A673 (cell line): ENCODE results near the gene PCBD1. TPM values are rescaled to one million over a fixed set of nuclear protein-coding genes. Genes with fewer than 3 reads are reported as not detected.

Source experiments
- BruUV-seq: library from RNA; stranded (reverse); fragments of 400-500 nt; replicated peaks from 2 replicates; lab custom pipeline; 2021; lab: Mats Ljungman, UMichigan
- CTCF ChIA-PET: fragments of 300-600 bp; sonication (Branson Sonifier 250); formaldehyde crosslinking; loops from one replicate; lab custom pipeline; 2022; ENCODE audit warnings: antibody characterized with exemption; lab: Charles Lee
- POLR2A ChIA-PET: fragments of 300-600 bp; sonication (Branson Sonifier 250); formaldehyde crosslinking; loops from one replicate; lab custom pipeline; 2022; ENCODE audit warnings: antibody characterized with exemption; ENCODE audit not compliant: low non-redundant PET; lab: Charles Lee
- DNase-seq: peaks from one replicate; pipeline ENCODE4 v3.0.0-alpha.2; 2015; ENCODE audit warnings: low spot score
- H3K27ac ChIP-seq: fragments of 200-600 bp; sonication (generic); 2 replicates; pipeline ENCODE4 v1.5.1; 2016; ENCODE audit warnings: mixed run types, low read depth, mild to moderate bottlenecking, mixed read lengths, antibody characterized with exemption, low read length; ENCODE audit not compliant: poor library complexity, severe bottlenecking
- H3K27me3 ChIP-seq: fragments of 200-600 bp; sonication (generic); replicated peaks from 2 replicates; pipeline ENCODE4 v1.6.1; 2017; ENCODE audit warnings: mixed run types, low read depth, mild to moderate bottlenecking, mixed read lengths, antibody characterized with exemption, low read length; ENCODE audit not compliant: insufficient read depth, poor library complexity
- H3K36me3 ChIP-seq: fragments of 200-600 bp; sonication (generic); 2 replicates; pipeline ENCODE4 v1.6.1; 2016; ENCODE audit warnings: mixed run types, mild to moderate bottlenecking, mixed read lengths, antibody characterized with exemption, low read length; ENCODE audit not compliant: insufficient read depth, poor library complexity, severe bottlenecking
- H3K4me1 ChIP-seq: fragments of 200-600 bp; sonication (generic); 2 replicates; pipeline ENCODE4 v1.6.1; 2017; ENCODE audit warnings: mixed run types, mild to moderate bottlenecking, mixed read lengths, antibody characterized with exemption, low read length; ENCODE audit not compliant: insufficient read depth, poor library complexity, severe bottlenecking
- H3K4me3 ChIP-seq: fragments of 200-600 bp; sonication (generic); 2 replicates; pipeline ENCODE4 v1.5.1; 2016; ENCODE audit warnings: low read depth, mixed run types, mild to moderate bottlenecking, mixed read lengths, low read length; ENCODE audit not compliant: poor library complexity, severe bottlenecking
- H3K9me3 ChIP-seq: fragments of 200-600 bp; sonication (generic); 2 replicates; pipeline ENCODE4 v1.6.1; 2016; ENCODE audit warnings: mixed run types, low read depth, mild to moderate bottlenecking, mixed read lengths, antibody characterized with exemption, low read length; ENCODE audit not compliant: poor library complexity, severe bottlenecking
- CTCF ChIP-seq: fragments of 300-800, 200-600 bp; sonication (generic); conservative IDR thresholded peaks from 2 replicates; pipeline ENCODE4 v1.5.1; 2017; ENCODE audit warnings: low read depth, mild to moderate bottlenecking, antibody characterized with exemption, low read length, moderate library complexity, mixed read lengths
- EZH2 ChIP-seq: fragments of 200-600 bp; sonication (generic); IDR thresholded peaks from 2 replicates; pipeline ENCODE4 v1.6.1; 2017; ENCODE audit warnings: borderline replicate concordance, low read depth, mild to moderate bottlenecking, mixed read lengths, antibody characterized with exemption, low read length; ENCODE audit not compliant: poor library complexity, severe bottlenecking
- intact Hi-C: fragments of 100-400 bp; cut with micrococcal nuclease; formaldehyde crosslinking; loops from one replicate; pipeline ENCODE4 v1.10.0; 2022; ENCODE audit not compliant: unreplicated experiment
- total RNA-seq: library from RNA; stranded (reverse); gene quantifications from 2 replicates; pipeline ENCODE4 v1.2.3, GENCODE V29; 2021

Gene PCBD1
- total RNA-seq, 1 experiment from 2014 or later = 41.2 TPM

GRCh38 chr10:70925377-70926225 lies 37.2 kb upstream of the PCBD1 start:
- peaks cover 7% of the 10 kb centered on the region for H3K4me1 ChIP-seq
- TF ChIP-seq EZH2 (no peak), CTCF (peak; percentile 93)
- POLR2A ChIA-PET = no interaction called here

DNA sequence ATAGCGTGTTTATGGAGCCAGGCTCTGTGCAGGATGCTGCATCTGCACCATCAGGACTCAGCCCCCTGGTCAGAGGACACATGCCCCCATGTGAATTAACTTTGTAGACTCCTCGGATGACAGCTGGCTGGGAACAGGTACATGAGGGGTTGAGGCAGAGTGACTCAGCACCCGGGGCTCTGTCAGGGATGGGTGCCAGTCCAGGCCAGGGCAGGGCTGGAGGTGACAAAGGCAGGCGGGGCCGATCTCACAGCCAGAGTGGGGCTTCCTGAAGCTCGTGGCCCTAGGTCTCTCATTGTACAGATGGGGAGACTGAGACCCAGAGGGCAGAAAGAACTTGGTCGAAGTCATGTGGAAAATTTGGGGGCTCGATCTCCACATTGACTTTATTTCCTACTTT lies 35.3 kb upstream of the PCBD1 start:
- Histone ChIP-seq H3K36me3 (no peaks in the 10 kb centered on the region), H3K27me3 (no peaks in the 10 kb centered on the region), H3K4me1 (peaks cover 7% of the 10 kb centered on the region), H3K27ac (no peak overlapping the region), H3K4me3 (no peak overlapping the region), H3K9me3 (no peaks in the 10 kb centered on the region)
- intact Hi-C loops = loop anchor here (2.0 kb wide), 1 partner anchor 361 kb away; no protein-coding TSS in a partner anchor
- ChIA-PET POLR2A (no interaction called here), CTCF (no interaction called here)
- TF ChIP-seq EZH2 = no peak
- no peak for TF ChIP-seq CTCF
- no TSS peak for BruUV-seq
- no peak for DNase-seq

More at GRCh38 chr10:70925377-70926225, 37.2 kb upstream of the PCBD1 start:
- H3K4me3 ChIP-seq = no peak overlapping the region
- intact Hi-C loops = loop anchor here (1.0 to 2.0 kb wide), 2 partner anchors 284 to 359 kb away; no protein-coding TSS in a partner anchor
- H3K36me3 ChIP-seq = no peaks in the 10 kb centered on the region
- no TSS peak for BruUV-seq
- DNase-seq = peak; percentile 55
- CTCF ChIA-PET = interaction anchor here (0.7 to 1.1 kb wide), 2 partner anchors 280 to 355 kb away, joined by 3 to 5 read pairs; no protein-coding TSS in a partner anchor
- no peaks in the 10 kb centered on the region for H3K9me3 ChIP-seq
- no peak overlapping the region for H3K27ac ChIP-seq
- H3K27me3 ChIP-seq = no peaks in the 10 kb centered on the region

- ChIA-PET POLR2A (no interaction called here), CTCF (interaction anchor here (0.7 kb wide), 1 partner anchor 143 kb away, joined by 5 read pairs; no protein-coding TSS in a partner anchor)
- no peaks in the 10 kb centered on the region for H3K9me3 ChIP-seq
- H3K4me1 ChIP-seq = no peaks in the 10 kb centered on the region
- no peak overlapping the region for H3K27ac ChIP-seq
- no TSS peak for BruUV-seq
- DNase-seq = peak; percentile 17
- H3K27me3 ChIP-seq = no peaks in the 10 kb centered on the region
- intact Hi-C loops = no loop called here
- no peak overlapping the region for H3K4me3 ChIP-seq
- TF ChIP-seq EZH2 (no peak), CTCF (no peak)
- H3K36me3 ChIP-seq = no peaks in the 10 kb centered on the region
These were observed 32.9 kb upstream of the PCBD1 start for GRCh38 chr10:70921285-70921684.
